ENCODE data around the gene GCH1.

- no peak for TF ChIP-seq POLR2A (IDR thresholded peaks at IDR 0.05)
- TF ChIP-seq CTCF (IDR thresholded peaks at IDR 0.05): no peak
These were observed 67.9 kb downstream of the GCH1 start for GRCh38 chr14:54834727-54835126.

All from lower leg skin (tissue), 3 donors.